Esophagus squamous epithelium (tissue), 5 donors: Measurements from ENCODE around the gene STUB1. TPM values are rescaled to one million over a fixed set of nuclear protein-coding genes. Genes with fewer than 3 reads are reported as not detected.

Source experiments
- DNase-seq: peaks from one replicate; lab custom pipeline; 2025; lab: John Stamatoyannopoulos, UW
- H3K27ac ChIP-seq, 4 donors: fragments of 200-600 bp; sonication (generic); one replicate each; pipeline ENCODE4 v1.5.1; 2016 to 2019; ENCODE audit warnings: mild to moderate bottlenecking in 1 of 4
- H3K27me3 ChIP-seq, 4 donors: fragments of 200-600 bp; sonication (generic); 1 replicate in 3 of 4; 2 replicates in 1 of 4; pipeline versions ENCODE4 v1.5.1 to v1.6.0; 2017 to 2021; ENCODE audit warnings: antibody characterized with exemption in 1 of 4
- H3K36me3 ChIP-seq, 3 donors: fragments of 200-600 bp; sonication (generic); one replicate each; pipeline ENCODE4 v1.5.1; 2016 to 2019
- H3K4me1 ChIP-seq, 3 donors: fragments of 200-600 bp; sonication (generic); one replicate each; pipeline ENCODE4 v1.5.1; 2017 to 2019
- H3K4me3 ChIP-seq, 4 donors: fragments of 200-600 bp; sonication (generic); 1 replicate in 3 of 4; 2 replicates in 1 of 4; pipeline ENCODE4 v1.5.1; 2016 to 2019; ENCODE audit warnings: mild to moderate bottlenecking in 2 of 4, moderate library complexity in 1 of 4
- H3K9me3 ChIP-seq, 3 donors: fragments of 200-600 bp; sonication (generic); one replicate each; pipeline ENCODE4 v1.5.1; 2016 to 2019
- CTCF ChIP-seq, 6 experiments: fragments of 450-650 bp in 4 of 6; fragments of 200-600 bp in 2 of 6; sonication (generic) in 2 of 6; IDR thresholded peaks; one replicate each; pipeline ENCODE4 v1.5.1; 2016 to 2019; ENCODE audit warnings: antibody characterized with exemption in 6 of 6, mild to moderate bottlenecking in 4 of 6, moderate library complexity in 4 of 6
- POLR2A ChIP-seq, 4 donors: fragments of 450-650 bp; IDR thresholded peaks; one replicate each; pipeline ENCODE4 v1.6.1; 2017; ENCODE audit warnings: antibody characterized with exemption in 4 of 4, mild to moderate bottlenecking in 4 of 4, moderate library complexity in 3 of 4
- WGBS, 2 donors: methylation state at CpG; one replicate each; pipeline ENCODE4 v1.1.5; 2018; 5-methylcytosine and 5-hydroxymethylcytosine counted together
- intact Hi-C: fragments of 100-400 bp; cut with DNase I; formaldehyde crosslinking; loops from one replicate; pipeline ENCODE4 v1.15.0; 2022
- total RNA-seq, 4 donors: library from RNA; depleted of rRNA; stranded (reverse); fragments of >200 nt; gene quantifications; one replicate each; pipeline ENCODE4 v1.1.0, GENCODE V29; 2016
- donor health status: DM: yes; HTN: yes; CAD: no.

The STUB1 gene
- total RNA-seq, 4 donors from 2014 or later, result 102 to 148 (median 120) TPM

GRCh38 chr16:666572-666971, 13.6 kb upstream of the STUB1 start:
- no peaks in the 10 kb centered on the region for H3K9me3 ChIP-seq
- H3K36me3 ChIP-seq, result peaks cover 16 to 26% (median 19%) of the 10 kb centered on the region in 3 donors
- WGBS, 2 donors, result 88% methylated on average over 4 of the region's 13 CpGs; no CpG with 5 or more reads in 1 of the 2 donors
- intact Hi-C loops, result loop anchor here (10.0 kb wide), 1 partner anchor 82 kb away; no protein-coding TSS in a partner anchor
- no peak overlapping the region for H3K27ac ChIP-seq
- no peak overlapping the region for H3K4me3 ChIP-seq
- no peaks in the 10 kb centered on the region for H3K27me3 ChIP-seq
- DNase-seq, result no peak
- H3K4me1 ChIP-seq, result peaks cover 16 to 33% (median 17%) of the 10 kb centered on the region in 3 donors
- no peak for TF ChIP-seq POLR2A (IDR thresholded peaks at IDR 0.05)
- no peak for TF ChIP-seq CTCF (IDR thresholded peaks at IDR 0.05)

DNA sequence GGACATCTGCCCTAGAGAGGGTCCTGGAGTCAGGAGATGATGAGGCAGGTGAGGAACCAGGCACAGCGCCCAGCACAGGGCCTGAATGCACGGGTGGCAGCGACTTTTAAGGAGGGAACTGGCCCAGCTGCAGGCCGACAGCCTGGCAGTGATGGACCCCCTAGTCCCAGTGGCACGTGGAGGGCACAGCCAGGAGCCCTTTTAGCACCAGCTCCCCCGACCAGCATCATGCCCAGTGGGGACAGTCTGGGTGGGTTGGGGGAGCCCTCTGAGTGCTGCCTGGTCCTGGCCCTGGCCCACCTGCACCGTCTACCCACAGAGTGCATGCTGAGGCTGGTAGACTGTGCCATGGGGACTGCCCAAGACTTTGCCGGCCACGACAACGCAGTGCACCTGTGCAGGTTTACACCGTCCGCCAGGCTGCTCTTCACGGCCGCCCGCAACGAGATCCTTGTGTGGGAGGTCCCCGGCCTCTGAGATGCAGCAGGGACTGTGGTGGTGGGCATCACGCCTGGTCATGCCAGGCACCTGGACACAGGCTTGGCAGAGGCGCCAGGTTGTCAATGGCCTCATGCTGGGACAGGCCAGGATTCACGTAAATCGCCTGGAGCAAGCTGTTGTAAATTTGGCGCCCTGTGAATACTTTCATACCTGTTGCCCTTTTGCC, 13.0 kb upstream of the STUB1 start:
- no peaks in the 10 kb centered on the region for H3K9me3 ChIP-seq
- peak overlapping the region in 3 of 4 donors; percentile 62 to 89 (median 82) for H3K4me3 ChIP-seq
- peaks cover 22 to 33% (median 25%) of the 10 kb centered on the region in 3 donors for H3K36me3 ChIP-seq
- TF ChIP-seq POLR2A (IDR thresholded peaks at IDR 0.05) (no peak), CTCF (IDR thresholded peaks at IDR 0.05) (no peak)
- WGBS, 2 donors, result 52 to 72% methylated on average over 10 to 17 of the region's 22 CpGs
- DNase-seq, result no peak
- H3K27ac ChIP-seq, result peak overlapping the region; percentile 87 to 93 (median 92)
- H3K27me3 ChIP-seq, result no peaks in the 10 kb centered on the region
- intact Hi-C loops, result loop anchor here (10.0 kb wide), 1 partner anchor 82 kb away; no protein-coding TSS in a partner anchor
- peaks cover 16 to 32% (median 16%) of the 10 kb centered on the region in 3 donors for H3K4me1 ChIP-seq

DNA sequence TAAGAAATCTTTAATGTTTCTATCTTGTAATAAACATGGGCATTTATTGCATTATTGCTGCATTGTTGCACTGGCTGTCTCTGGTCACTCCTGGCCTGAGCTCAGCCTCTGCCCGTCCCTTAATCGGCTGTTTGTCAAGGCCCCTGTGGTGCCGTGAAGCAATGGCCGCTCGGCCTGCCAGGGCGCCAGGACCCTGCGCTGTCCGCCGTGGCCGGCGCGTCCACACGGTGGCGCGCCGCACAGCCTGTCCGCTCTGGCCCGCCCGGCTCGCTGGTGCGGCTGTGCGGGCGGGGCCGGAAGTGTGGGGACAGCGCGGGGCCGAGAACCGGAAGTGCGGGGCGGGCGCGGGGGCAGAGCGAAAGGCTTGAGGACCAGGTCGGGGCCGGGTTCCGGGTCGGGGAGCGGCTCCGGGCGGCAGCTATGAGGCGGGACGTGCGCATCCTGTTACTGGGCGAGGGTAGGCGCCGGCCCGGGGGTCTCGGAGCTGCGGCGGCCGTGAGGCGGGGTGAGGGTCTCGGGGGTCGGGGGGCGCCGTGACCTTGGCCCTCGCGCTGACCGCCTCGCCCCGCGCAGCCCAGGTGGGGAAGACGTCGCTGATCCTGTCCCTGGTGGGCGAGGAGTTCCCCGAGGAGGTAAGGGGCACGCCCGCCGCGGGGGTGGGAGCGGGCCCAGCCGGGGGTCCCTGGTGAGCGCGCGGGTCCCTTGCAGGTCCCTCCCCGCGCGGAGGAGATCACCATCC, 12.3 kb upstream of the STUB1 start, which contains the start of gene RHOT2:
Gene RHOT2 (plus strand): TSS at position 353 of the 739 bp plus-strand sequence. CDS start 68 bp downstream, at position 421.
- intact Hi-C loops, result loop anchor here (10.0 kb wide), 1 partner anchor 83 kb away; no protein-coding TSS in a partner anchor
- H3K27ac ChIP-seq, result peak within 1 kb of the TSS; percentile 87 to 93 (median 92)
- peaks cover 29 to 40% (median 30%) of the 10 kb centered on the region in 3 donors for H3K36me3 ChIP-seq
- peaks cover 16 to 36% (median 16%) of the 10 kb centered on the region in 3 donors for H3K4me1 ChIP-seq
- H3K27me3 ChIP-seq, result no peaks in the 10 kb centered on the region
- 0% methylated on average over 2 of the region's 78 CpGs; no CpG with 5 or more reads in 1 of the 2 donors for WGBS, 2 donors
- H3K4me3 ChIP-seq, result peak within 1 kb of the TSS; percentile 62 to 89 (median 82)
- TF ChIP-seq CTCF (IDR thresholded peaks at IDR 0.05), result peak; percentile 79 to 98 (median 97)
- peak in 2 of 4 donors; percentile 49 to 77 for TF ChIP-seq POLR2A (IDR thresholded peaks at IDR 0.05)
- peak; percentile 65 for DNase-seq
- H3K9me3 ChIP-seq, result no peaks in the 10 kb centered on the region

DNA sequence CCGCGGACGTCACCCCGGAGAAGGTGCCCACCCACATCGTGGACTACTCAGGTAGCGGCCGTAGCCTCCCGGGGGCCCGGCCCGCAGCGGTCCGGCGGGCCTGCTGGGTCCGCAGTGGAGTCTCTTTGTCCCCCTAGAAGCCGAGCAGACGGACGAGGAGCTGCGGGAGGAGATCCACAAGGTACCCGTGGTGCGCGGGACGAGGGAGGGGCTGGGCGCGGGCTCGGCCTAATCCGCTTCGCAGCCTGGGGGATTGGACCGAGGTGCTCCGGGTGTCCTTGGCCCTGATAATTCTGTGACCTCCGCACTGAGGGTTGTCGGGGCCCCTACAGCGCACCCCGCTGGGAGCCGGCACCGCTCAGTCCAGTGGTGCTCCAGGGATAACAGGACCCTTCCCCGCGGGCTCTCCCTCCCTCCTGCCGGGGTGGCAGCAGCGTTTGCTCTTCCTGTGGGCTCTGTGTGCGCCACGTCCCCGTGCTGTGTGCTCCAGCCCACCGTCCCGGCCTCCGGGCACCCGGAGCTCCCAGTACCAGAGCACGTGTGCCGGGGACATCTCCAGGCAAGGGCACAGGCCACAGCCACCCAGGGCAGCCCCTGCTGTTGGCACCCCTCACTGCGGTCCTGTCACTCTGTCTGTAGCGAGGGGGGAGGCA, 11.6 kb upstream of the STUB1 start:
- no CpG with 5 or more reads among the region's 50 CpGs for WGBS, 2 donors
- TF ChIP-seq POLR2A (IDR thresholded peaks at IDR 0.05), result no peak
- no peak for TF ChIP-seq CTCF (IDR thresholded peaks at IDR 0.05)
- intact Hi-C loops, result loop anchor here (10.0 kb wide), 1 partner anchor 84 kb away; no protein-coding TSS in a partner anchor
- Histone ChIP-seq H3K9me3 (no peaks in the 10 kb centered on the region), H3K4me3 (peak overlapping the region; percentile 62 to 89 (median 82)), H3K36me3 (peaks cover 34 to 47% (median 35%) of the 10 kb centered on the region in 3 donors), H3K27me3 (no peaks in the 10 kb centered on the region), H3K4me1 (peaks cover 16 to 43% (median 16%) of the 10 kb centered on the region in 3 donors), H3K27ac (peak overlapping the region; percentile 87 to 93 (median 92))
- DNase-seq, result no peak
